ENCODE data around the gene C22orf15.

The C22orf15 gene

DNA sequence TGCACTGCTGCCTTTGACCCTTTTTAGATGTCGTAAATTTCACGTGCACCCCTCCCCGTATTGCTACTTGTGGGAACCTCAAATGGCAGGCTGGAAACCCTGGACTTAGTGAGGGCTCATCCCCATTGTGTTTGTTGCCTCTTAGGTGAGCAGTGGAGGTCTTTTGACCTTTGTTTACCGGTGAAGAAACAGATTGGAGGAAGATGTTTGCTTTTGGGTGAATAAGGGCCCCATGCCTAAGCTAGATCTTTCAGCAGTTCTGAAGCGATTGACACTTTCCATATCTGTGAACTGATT, 24.8 kb downstream of the C22orf15 start:
- DNase-seq (ENCODE audit: low spot score): no peak

DNA sequence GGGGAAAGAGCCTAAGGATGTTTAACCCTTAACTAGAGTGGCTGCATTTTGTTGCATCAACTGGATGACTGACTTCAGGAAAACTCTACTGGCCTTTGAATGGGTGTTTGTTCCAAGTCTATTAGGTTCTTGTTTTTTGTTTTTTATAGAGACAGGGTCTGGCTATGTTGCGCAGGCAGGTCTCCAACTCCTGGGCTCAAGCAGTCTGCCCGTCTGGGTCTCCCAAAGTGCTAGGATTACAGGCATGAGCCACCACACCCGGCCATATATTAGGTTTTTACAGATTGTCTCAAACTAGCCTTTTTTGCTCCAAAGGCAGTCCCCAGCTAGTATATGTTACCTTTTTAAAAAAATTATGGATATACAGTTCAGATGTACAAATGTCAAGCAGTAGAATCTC, 25.1 kb downstream of the C22orf15 start:
- DNase-seq (ENCODE audit: low spot score): no peak

DNA sequence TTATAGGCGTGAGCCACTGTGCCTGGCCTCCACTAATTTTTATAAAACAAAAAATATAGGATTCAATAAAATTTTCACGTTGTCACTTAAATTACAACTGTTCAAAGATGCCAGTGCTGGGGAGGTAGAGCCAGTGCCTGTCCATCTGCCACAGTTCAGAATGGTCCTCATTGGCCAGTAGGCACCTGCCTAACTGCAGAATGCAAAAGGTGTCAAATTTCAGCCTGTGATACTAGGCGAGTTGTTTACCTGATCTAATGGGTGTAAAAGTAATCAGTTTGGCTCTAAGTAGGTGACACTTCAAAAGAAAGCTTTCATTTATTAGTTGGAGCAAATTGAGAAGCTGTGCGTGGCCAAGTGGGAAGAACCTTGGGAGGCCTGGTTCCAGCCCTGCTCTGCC, 26.3 kb downstream of the C22orf15 start:
- DNase-seq (ENCODE audit: low spot score): no peak

DNA sequence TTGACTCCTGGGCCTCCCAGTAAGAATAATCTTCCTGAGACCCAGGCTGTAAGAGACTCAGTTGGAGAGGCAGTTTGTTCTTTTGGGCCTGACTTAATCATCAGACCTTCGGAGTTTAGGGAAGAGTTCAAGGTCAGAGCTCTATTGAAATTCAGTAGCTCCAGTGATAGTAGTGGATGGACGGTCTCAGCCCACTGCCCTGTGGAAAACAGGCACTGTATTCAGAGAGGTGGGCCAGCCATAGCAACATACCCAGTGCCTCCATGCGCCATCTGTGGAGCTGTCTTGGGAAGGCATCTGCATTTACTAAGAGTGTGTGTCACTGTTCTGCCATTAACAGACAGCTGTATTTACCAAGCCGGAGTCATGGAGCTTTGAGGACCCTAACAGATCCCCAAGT, 26.8 kb downstream of the C22orf15 start:
- peak; percentile 51 for DNase-seq (ENCODE audit: low spot score)

DNA sequence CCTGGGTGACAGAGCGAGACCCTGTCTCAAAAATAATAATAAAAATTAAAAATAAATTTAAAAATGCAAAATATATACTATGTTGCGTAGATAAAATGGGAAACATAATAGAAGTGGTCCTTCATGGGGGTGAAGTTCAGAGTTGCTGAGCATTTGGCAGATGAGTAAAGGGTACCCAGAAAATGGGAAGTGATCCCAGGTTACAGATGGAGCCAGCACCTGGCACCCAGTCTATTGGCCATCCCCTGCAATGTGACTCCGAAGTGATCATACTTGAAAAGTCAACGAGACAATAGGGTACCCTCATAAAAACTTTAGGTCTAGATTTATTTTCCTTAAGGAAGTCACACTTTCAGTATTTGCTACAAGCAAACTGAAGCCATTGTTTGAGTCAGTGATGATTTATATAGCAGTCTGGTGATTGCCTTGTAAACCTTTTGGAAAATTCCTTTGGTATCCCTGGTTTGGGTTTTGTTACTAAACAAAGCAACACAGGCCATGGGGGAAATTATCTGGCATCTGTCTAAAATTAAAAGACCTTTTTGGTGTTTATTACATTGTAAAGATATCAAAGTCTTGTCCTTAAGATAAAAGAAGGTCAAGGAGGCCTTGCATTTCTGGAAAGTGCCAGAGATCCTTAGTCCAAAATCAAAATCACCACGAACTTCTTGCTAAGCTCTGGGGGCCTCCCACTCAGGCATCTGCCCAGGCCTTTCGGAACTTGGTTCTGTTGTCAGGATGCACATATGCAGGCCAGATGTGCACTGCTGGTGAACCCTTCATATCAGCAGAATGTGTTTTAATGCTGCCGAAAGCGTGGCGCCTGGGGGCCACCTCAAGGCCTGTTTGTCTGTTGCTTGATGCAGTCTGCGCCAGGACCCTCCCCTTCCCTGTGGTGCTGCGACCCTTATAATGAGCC, 28.3 kb downstream of the C22orf15 start:
- DNase-seq (ENCODE audit: low spot score): no peak

DNA sequence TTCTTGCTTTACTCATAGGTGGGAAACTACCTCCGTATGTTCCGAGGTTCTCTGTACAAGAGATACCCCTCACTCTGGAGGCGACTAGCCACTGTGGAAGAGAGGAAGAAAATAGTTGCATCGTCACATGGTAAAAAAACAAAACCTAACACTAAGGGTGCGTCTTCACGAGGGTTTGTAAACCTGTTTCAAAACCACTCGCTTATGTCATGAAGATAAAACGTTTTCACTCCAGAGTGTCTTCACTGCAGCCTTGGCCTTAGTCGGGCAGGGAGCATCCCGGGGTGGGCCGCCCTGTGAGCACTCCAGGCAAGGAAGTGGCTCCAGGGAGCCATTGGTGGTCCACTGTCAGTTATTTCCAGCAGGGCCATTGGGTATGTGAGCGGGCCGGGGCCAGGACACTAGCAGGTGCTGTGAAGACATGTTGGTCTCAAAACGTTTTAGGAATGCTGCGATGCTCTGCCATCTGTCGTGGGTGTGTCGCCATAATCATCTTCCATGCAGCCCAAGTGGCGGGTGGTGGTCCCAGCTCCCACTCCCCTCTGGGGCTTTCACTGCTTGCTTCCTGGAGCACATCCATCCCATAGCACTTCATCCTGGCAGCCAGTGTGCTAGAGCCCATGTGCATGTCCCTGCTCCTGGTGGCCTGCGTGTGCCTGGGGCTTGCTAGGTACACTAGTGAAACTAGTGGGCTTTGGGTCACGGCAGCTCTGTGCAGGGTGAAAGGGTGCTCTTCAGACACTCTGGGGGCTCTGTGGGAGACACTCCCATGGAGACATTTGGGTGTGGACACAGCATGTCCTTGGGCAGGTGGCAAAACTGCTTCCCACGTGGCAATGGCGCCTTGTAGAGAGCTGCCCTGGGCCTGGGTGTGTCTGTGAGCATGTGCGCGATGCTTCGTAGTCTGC, 29.2 kb downstream of the C22orf15 start:
- no peak for DNase-seq (ENCODE audit: low spot score)

DNA sequence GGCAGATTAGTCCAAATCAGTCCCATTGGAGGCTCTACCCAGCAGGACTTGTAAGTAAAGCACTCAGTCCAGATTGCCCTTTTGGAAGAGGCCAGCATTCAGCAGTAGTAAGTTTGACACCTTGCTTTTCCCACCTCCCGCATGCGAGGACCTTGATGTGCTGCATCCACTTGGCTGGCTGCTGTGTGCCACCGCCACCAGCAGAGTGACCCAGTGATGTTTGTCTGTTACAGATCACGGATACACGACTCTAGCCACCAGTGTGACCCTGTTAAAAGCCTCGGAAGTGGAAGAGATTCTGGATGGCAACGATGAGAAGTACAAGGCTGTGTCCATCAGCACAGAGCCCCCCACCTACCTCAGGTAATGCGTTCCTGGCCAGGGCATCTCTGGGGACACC, 30.5 kb downstream of the C22orf15 start:
- no peak for DNase-seq (ENCODE audit: low spot score)

DNA sequence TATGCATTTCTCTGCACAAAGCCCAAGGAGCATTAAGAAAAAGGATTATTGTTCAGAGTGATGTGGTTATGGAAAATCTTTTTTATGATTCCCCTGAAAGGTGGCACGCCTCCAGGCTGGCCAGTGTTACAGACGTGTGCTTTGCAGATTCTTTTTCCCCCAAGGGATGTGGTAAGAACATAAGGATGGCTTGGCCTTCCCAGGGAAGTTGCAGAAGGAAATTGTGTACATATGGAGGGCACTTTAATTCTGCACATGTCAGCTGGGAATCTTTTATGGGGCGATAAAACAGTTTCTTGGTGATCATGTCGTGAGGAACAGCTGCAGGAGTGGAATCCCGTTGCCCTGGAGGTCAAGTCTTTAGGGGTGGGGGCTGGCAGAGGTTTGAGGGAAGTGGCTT, 33.7 kb downstream of the C22orf15 start:
- DNase-seq (ENCODE audit: low spot score): no peak

DNA sequence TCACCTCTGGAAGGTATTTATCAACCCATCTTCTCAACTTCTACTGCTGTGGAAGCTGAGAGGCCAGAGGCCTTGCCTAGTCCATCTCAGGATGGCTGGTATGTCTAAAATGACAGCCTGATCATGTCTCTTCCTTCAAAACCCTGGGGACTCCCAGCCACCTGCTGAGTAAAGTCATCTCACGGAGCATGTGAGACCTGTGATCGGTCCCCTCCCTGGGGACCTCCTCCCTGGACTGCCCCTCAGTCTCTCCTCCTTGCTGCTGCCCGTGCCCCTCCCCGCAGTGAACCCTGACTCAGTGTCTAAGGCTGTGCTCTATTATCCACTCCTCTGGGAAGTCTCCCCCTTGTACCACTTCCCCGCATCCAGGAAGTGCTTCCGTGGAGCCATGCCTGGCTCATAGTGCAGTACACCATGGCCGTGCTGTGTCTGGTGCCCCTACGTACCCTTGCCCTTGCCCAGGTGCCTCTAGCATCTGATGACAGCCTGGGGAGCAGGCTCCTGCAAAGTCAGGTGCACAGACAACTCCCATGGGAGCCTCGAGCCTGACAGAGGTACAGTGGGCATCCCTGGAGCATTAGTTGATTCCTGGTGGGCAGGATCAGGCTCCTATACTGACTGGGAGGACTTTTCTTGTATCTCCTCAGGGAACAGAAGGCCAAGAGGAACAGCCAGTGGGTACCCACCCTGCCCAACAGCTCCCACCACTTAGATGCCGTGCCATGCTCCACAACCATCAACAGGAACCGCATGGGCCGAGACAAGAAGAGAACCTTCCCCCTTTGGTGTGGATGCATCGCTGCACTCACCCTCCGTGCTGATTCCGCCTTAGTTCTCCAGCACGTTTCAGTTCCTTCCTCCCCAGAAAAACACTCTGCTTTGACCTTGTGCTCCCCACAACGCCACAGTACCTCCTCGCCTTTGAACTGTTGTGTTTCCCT, 37.8 kb downstream of the C22orf15 start:
- DNase-seq (ENCODE audit: low spot score): no peak

DNA sequence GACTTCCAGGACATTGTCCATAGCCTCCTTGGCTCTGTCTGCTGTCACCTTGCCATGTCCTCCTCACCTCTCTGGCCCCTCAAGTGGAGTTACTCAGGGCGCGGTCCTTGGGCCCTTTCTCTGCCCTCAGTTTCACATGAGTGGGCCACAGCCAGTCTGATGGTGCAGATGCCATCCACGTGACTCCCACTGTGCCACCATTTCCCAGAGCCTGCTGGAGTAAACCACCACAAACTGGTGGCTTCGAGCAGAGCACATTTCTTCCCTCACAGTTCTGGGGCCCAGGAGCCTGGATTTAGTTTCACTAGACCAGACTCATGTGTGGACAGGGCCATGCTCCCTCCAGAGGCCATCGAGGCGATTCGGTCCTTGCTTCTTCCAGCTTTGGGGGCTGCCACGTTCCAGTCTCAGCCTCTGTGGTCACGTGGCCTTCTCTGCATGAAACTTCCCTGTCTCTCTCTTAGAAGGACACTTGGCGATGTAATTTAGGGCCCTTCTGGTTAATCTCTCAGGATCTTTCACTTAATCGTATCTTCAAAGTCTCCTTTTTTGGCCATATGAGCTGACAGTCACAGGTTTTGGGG, 38.5 kb downstream of the C22orf15 start:
- DNase-seq (ENCODE audit: low spot score): no peak

DNA sequence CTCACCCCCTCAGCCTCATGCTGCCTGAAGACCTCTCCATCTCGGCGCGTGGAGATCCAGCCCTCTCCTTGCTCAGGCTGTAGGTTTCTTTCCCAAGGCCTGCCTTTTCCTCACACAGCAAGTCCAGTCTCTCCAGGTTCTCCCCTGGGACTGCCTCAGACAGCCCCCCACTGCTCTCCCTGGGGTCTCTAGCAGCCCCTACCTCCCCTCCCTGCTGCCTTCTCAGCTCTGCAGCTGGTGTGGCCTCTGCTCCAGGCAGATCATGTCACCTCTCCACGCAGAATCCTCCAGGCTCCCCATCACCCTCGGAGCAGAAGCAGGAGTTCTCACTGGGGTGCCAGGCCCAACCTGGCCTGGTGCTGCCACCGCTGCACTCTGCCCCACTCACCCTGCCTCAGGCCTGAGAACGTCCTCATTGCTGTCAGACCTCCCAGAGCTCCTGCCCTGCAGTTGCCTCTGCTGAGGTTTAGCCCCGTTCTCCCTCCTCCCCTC, 39.1 kb downstream of the C22orf15 start:
- no peak for DNase-seq (ENCODE audit: low spot score)

DNA sequence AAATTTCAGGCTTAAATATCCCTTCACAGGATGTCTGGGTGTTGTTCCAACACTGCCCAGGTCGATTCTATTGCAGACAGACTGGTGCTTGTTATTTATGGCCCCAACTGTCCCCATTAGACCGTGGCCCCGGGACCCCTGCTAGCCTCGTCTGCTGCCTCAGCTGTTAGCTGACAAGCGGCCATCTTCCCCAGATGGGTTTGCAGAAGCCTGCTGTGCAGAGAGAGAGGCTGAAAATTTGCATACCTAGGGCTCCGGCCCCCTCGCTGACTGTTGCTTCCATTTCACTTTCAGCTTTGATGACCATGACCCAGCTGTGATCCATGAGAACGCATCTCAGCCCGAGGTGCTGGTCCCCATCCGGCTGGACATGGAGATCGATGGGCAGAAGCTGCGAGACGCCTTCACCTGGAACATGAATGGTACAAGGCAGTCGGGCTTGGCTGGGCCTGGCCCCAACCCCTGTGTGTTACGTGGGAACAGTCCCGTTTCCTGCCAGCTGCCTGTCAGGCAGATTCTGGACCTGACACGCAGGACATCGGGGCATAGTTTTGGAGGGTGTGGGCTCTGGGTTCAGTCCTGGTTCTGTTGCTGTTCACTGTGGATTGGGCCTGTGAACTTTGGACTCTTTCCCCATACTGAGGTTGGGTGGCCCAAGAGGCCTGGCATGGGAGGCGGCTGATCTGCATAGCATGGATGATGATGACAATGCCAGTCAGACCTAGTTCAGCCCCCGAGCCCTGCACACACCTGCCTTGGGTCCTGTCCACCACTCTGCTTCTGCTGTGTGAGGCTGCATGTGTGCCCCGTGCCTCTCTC, 40.4 kb downstream of the C22orf15 start:
- DNase-seq (ENCODE audit: low spot score): no peak

DNA sequence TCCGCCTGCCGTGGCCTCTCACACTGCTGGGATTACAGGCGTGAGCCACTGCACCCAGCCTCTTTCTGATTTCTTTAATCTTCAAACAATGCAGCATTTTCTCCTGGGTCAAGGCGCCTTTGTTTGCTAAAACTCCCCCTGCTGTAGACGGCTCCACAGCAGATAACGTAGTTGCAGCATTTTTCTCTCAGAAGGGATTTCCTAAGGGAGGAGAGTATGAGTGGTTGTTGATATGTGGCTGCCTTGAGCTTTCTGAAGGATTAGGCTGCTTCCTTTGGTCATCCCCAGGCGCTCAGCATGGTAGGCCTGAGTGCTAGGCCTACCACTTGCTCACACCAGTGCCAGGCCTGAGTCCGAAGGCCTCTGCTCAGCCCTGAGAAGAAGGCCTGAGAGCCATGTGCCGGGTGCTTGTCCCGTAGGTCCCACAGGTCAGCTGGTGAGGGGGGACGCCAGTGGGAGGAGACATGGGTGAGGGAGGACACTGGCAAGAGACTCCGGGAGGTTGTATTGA, 42.0 kb downstream of the C22orf15 start:
- peak; percentile 50 for DNase-seq (ENCODE audit: low spot score)

DNA sequence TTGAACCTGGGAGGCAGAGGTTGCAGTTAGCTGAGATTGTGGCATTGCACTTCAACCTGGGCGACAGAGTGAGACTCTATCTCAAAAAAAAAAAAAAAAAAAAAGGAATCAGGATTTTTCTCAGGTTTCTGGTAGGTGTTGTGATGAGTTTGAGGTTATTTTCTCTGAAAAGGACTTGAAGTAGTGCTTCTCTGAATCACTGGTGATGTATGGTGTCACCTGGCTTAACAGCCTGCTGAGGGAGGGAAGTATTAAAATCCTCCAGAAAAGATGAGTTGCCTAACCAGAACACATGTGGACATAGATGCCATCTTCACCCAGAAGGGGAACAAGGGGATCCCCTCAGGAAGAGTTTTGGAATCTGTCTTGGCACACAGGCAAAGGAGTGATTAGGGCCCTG, 44.0 kb downstream of the C22orf15 start:
- DNase-seq (ENCODE audit: low spot score): no peak

DNA sequence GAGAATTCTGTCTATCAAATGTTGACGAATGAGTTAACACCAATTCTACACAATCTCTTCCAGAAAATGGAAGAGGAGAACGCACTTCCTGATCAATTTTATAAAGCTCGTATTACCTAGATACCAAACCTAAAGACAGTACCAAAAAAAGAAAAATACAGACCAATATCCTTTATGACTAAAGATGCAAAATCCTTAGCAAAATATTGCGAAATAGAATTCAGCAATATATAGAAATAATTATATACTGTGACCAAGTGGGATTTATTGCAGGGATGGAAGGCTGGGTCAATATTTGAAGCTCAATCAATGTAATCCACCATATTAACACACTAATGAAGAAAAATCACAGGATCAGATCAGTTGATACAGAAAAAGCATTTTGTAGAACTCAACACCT, 49.6 kb downstream of the C22orf15 start:
- DNase-seq (ENCODE audit: low spot score): no peak
